GM04503 (cell line): ENCODE results near the gene FGFBP1.

Experiments
- DNase-seq: peaks from one replicate; pipeline ENCODE4 v3.0.0-alpha.2; 2012; ENCODE audit warnings: low read depth

Gene FGFBP1

GRCh38 chr4:15912236-15912635 is 26.3 kb downstream of the FGFBP1 start:
- DNase-seq: no peak

- DNase-seq: no peak
Observed at GRCh38 chr4:15910155-15910940, 28.2 kb downstream of the FGFBP1 start.

GRCh38 chr4:15907430-15907829 is 31.1 kb downstream of the FGFBP1 start:
- no peak for DNase-seq

DNA sequence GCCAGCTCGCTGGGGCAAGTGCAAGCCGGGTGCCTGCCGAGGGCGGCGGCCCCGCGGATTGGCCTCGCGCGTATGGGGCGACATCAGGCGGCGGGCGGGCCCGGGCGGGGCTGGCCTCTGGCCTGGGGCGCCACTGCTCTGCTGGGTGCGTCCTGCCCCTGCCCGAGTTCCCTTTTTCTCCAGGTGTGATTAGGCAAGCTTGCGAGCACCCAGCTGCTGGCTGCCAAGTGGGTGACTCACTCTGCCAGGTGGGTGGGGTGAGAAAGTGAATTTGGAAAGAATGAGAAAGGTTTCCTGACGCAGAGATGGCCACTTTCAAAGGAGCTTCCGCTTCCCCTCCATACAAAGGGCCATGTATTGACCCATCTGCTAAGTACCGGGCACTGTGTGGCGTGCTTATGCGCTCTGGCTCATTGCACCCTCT is 32.5 kb downstream of the FGFBP1 start:
- no peak for DNase-seq

DNA sequence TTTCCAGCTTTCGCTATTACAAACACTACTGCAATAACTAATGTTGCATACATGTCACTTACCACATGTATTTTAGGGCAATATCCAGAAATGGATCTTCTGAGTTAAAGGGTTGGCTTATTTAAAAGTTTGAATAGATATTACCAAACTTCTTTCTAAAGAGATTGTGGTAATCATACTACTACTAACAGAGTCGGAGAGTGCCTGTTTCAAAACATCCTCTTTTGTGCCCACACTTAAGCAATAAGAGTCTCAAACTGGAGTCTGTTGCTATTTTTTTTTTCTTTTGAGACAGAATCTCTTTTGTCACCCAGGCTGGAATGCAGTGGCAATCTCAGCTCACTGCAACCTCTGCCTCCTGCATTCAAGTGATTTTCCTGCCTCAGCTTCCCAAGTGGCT is 35.8 kb downstream of the FGFBP1 start:
- DNase-seq: no peak

DNA sequence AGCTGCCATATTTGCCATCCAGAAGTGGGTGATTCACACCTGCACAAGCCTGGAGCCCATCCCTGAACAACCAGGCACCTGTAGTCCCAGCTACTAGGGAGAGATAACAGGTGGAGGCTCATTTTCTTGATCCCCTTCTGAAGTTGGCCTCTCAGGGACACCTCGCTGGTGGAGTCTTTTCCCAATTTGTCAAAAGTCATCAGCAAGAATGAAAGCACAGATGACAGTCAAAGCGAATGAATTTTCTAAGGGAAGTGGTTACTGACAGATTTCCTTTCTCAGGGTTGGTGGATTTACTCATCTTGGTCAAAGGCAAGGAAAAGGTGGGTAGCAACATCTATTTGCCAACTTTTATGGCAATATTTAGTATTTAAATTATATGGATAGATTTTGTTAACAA is 36.5 kb downstream of the FGFBP1 start:
- DNase-seq: no peak

GRCh38 chr4:15901007-15901406 is 37.5 kb downstream of the FGFBP1 start:
- no peak for DNase-seq

GRCh38 chr4:15899511-15899910 is 39.0 kb downstream of the FGFBP1 start:
- no peak for DNase-seq

GRCh38 chr4:15898902-15899301 is 39.6 kb downstream of the FGFBP1 start:
- no peak for DNase-seq

GRCh38 chr4:15897577-15897976 is 41.0 kb downstream of the FGFBP1 start:
- DNase-seq: no peak

- DNase-seq: no peak
Observed at GRCh38 chr4:15894921-15895916, 43.3 kb downstream of the FGFBP1 start.

- no peak for DNase-seq
Observed at GRCh38 chr4:15894393-15894792, 44.1 kb downstream of the FGFBP1 start.

GRCh38 chr4:15893962-15894361 is 44.6 kb downstream of the FGFBP1 start:
- DNase-seq: peak; percentile 93

DNA sequence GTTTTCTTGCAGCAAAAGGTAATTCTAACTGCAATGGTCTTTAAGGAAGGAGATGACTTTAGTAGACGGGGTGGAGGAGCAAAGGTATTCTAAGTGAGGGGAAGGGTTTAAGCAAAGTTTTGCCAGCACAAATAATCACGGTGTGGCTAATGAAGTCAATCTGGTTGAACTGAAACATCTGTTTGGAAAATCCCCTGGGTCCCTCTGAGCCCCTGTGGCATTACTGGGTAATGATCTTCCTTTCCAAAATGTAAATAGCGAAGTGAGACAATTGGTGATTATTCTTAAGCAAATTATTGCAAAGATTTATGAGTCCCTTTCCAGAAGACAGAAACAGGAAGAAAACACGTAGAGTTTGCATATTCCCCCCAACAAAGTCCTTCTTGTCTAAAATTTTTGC is 47.2 kb downstream of the FGFBP1 start:
- no peak for DNase-seq

DNA sequence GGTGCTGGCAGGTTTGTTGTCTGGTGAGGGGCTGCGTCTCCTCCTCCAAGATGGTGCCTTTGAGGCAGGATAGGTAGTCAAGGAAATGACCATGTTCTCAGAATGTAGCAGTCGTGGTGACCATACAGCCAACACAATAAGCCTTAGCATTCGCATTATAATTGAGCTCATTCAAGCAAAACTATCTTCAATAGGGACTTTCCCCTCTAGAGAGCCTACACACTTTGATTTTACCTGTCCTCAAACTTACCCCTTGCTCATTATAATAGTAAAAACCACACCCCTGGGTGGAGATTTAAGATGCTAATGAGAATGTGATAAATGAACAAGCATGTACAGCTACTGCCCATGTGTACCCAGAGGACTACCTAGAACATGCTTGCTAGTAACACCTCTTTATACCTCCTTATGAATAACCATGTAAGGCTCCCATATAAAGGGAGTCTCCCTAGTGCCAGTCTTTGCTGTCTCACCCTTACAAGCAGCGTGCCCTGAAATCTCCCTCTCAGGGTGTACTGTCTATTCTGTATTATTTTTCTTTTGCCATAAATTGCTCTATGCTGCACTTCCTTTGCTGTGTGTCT is 48.2 kb downstream of the FGFBP1 start:
- no peak for DNase-seq

GRCh38 chr4:15888515-15888914 is 50.0 kb downstream of the FGFBP1 start:
- no peak for DNase-seq
